Prostate gland (tissue), 2 donors: ENCODE measurements around the gene SCCPDH.

Source experiments
- CTCF ChIP-seq, 4 experiments: fragments of 200-600 bp in 2 of 4; fragments of 450-650 bp in 2 of 4; sonication (generic) in 2 of 4; IDR thresholded peaks; 1 replicate in 3 of 4; 2 replicates in 1 of 4; pipeline ENCODE4 v1.5.1; 2016 to 2019; ENCODE audit warnings: antibody characterized with exemption in 4 of 4, mild to moderate bottlenecking in 2 of 4, moderate library complexity in 2 of 4
- POLR2A ChIP-seq: fragments of 450-650 bp; IDR thresholded peaks from one replicate; pipeline ENCODE4 v1.6.1; 2016; ENCODE audit warnings: antibody characterized with exemption, mild to moderate bottlenecking

- TF ChIP-seq CTCF (IDR thresholded peaks at IDR 0.05), result no peak
- no peak for TF ChIP-seq POLR2A
These were observed 91.6 kb downstream of the SCCPDH start for GRCh38 chr1:246815693-246816270.
